ENCODE data around the gene SALL4. TPM values are rescaled to one million over a fixed set of nuclear protein-coding genes. Genes with fewer than 3 reads are reported as not detected.
"Not testable (repeated sequence)": the region's sequence is repeated elsewhere in the genome, so short reads cannot be mapped to it uniquely, and the experiment has no call there.

Gene SALL4
- polyA plus RNA-seq (ENCODE audit: insufficient read length in 4 of 4), result 1 to 10 TPM; 5.1 to 8.1 (median 6.0) TPM

- DNase-seq (ENCODE audit: low read depth in 4 of 4, low spot score in 3 of 4), result no peak
Measured at GRCh38 chr20:51802170-51802751, at the start of gene SALL4. SALL4 (minus strand) TSS chr20:51802521; CDS start chr20:51802408, 113 bp downstream.

GRCh38 chr20:51848346-51848745 is 46.0 kb upstream of the SALL4 start:
- DNase-seq (ENCODE audit: low read depth in 4 of 4, low spot score in 3 of 4), result no peak

GRCh38 chr20:51840865-51841264 is 38.5 kb upstream of the SALL4 start:
- no peak for DNase-seq (ENCODE audit: low read depth in 4 of 4, low spot score in 3 of 4)

DNA sequence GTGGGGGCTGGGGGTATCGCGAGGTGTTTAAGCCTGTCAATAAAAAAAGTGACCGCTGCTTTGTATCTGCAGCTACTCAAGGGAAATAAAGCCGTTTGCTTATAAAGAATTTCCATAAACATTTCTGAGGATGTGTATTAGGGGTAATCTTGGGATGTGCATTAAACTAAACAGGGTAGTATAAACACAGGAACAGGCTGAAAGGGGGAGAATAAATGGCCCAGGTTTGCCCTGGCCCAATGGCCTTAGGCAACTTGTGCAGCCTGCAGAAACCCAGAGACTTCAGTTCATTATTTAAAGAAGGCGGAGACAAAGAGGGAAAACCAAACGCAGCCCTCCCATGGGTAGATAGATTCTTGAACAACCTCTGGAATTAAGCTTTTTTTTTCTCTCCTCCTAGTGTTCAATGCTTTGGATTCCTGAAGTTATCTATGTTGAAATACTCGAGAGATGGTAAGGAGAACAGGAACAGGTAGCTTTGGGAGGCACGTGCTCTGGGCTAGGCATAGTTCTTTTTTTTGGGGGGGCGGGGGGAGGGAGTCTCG is 35.6 kb upstream of the SALL4 start:
- DNase-seq (ENCODE audit: low read depth in 4 of 4, low spot score in 3 of 4), result no peak

DNA sequence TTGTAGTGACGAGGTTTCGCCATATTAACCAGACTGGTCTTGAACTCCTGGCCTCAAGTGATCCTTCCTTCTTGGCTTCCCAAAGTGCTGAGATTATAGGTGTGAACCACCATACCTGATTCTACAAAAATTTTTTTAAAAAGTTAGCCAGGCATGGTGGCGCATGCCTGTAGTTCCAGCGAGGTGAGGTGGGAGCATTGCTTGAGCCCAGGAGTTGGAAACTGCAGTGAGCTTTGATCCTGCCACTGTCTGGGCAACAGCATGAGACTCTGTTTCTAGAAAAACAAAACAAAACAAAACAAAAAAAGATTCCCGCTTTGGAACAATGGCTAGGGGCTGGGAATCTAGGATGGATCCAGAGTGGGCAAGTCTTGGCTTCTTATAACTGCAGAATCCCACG is 35.1 kb upstream of the SALL4 start:
- no peak for DNase-seq (ENCODE audit: low read depth in 4 of 4, low spot score in 3 of 4)

- no peak for DNase-seq (ENCODE audit: low read depth in 4 of 4, low spot score in 3 of 4)
Measured at GRCh38 chr20:51833326-51833725, 31.0 kb upstream of the SALL4 start.

DNA sequence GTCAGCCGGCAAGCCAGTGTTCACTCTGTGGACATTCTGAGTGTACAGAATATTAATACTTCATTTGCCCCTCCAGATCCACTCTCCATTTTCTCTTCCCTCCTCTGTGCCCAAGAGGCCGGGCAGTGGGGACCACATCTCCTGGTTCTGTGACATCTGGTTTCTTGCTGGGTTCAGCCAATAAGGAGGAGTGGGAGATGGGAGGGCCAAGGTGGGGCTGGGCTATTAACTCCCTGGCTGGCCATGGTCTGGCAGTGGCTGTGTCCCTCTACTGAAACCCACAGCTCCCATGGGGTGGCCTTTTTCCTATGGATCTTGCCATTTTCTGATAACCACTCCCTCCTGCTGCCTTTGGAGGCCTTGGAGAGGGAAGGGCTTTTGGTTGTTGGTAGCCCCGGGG is 30.0 kb upstream of the SALL4 start:
- no peak for DNase-seq (ENCODE audit: low read depth in 4 of 4, low spot score in 3 of 4)

GRCh38 chr20:51831866-51832265 is 29.5 kb upstream of the SALL4 start:
- DNase-seq (ENCODE audit: low read depth in 4 of 4, low spot score in 3 of 4), result peak; percentile 16 to 41 (median 18)

- DNase-seq (ENCODE audit: low read depth in 4 of 4, low spot score in 3 of 4), result no peak
Measured at GRCh38 chr20:51830538-51830937, 28.2 kb upstream of the SALL4 start.

- DNase-seq (ENCODE audit: low read depth in 4 of 4, low spot score in 3 of 4), result no peak
Measured at GRCh38 chr20:51828762-51829161, 26.4 kb upstream of the SALL4 start.

- no peak for DNase-seq (ENCODE audit: low read depth in 4 of 4, low spot score in 3 of 4)
Measured at GRCh38 chr20:51826372-51826771, 24.1 kb upstream of the SALL4 start.

GRCh38 chr20:51818479-51819008 is 16.2 kb upstream of the SALL4 start:
- DNase-seq (ENCODE audit: low read depth in 4 of 4, low spot score in 3 of 4), result no peak

DNA sequence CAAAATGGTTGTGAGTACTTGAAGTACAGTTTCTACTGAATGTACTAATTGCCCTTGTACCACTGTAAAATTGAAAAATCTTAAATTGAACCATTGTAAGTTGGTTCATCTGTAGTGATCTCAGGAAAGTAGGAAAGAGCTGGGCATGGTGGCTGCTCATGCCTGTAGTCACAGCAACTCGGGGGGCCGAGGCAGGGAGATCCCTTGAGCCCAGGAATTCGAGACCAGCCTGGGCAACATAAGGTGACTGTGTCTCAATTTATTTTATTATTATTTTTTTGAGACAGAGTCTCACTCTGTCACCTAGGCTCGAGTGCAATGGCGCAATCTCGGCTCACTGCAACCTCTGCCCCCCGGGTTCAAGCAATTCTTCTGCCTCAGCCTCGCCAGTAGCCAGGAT is 14.5 kb upstream of the SALL4 start:
- not testable (repeated sequence) for DNase-seq (ENCODE audit: low read depth in 4 of 4, low spot score in 3 of 4)

- no peak for DNase-seq (ENCODE audit: low read depth in 4 of 4, low spot score in 3 of 4)
Measured at GRCh38 chr20:51815383-51816076, 13.2 kb upstream of the SALL4 start.

GRCh38 chr20:51812861-51813260 is 10.5 kb upstream of the SALL4 start:
- no peak for DNase-seq (ENCODE audit: low read depth in 4 of 4, low spot score in 3 of 4)

DNA sequence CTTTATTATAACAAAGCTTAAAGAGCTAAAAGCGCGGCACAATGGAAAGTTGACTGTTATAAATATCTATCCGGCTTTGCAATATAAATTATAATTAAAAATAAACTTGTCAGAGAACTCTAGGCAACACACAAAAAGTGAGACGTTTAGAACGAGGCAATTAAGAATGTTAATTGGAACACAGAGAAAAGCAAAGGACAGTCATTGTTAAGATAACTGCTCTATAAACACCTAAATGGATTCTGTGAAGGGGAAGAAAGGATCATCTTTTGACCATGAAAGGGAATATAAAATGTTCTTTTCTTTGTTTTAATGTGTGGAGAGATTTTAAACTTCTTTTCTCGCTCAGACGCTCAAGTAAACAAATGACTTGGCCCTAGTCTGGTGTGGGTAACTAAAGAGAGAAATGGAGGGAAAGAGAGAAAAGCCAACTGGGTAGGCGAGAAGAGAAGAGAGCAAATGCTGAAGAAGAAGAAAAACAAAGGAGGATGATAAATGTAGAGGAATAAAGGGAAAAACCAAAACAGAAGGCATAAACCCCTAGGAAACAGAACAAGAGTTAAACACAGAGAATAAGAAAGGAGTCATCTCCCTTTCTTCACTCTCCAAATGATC is 9.3 kb upstream of the SALL4 start:
- DNase-seq (ENCODE audit: low read depth in 4 of 4, low spot score in 3 of 4), result no peak

DNA sequence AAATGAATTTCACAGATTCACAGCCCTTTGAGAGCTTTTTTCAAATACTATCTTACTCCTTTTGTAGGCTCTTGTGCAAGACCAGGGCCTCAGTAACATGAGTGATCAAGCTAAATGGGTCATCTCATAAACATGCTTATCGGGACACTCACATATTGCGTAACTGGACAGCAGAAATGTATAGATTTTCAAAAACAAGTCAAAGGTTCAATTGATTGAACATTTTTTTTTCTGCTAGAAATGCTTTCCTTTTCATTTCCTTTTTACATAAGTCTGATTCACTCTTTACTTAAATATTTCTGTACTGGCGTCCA is 8.7 kb upstream of the SALL4 start:
- DNase-seq (ENCODE audit: low read depth in 4 of 4, low spot score in 3 of 4), result no peak

- DNase-seq (ENCODE audit: low read depth in 4 of 4, low spot score in 3 of 4), result no peak
Measured at GRCh38 chr20:51810155-51811041, 8.1 kb upstream of the SALL4 start.

DNA sequence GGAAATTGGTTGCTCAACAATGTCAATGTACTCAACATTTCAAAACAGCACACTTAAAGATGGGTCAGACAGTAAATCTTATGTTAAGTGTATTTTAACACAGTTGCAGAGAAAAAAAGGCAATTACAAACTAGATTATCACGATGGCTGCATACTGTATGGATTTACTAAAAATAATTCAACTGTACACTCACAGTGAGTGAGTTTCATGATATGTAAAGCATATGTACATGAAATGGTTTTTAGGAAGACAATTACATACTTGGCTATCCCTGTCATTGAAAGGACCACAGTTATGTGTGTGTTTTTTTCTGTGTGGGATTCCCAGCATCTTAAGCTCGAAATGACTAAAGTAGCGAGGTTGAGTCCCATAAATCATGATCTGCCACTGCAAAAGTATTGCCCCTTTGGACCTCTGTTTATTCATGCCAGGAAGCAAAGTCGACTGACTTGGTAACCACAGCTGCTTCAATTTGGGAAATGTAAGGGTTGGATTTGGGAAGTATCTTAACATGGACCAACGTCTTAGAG is 5.5 kb upstream of the SALL4 start:
- DNase-seq (ENCODE audit: low read depth in 4 of 4, low spot score in 3 of 4), result no peak

GRCh38 chr20:51804754-51805153 is 2.4 kb upstream of the SALL4 start:
- DNase-seq (ENCODE audit: low read depth in 4 of 4, low spot score in 3 of 4), result no peak

Measured in right renal pelvis (tissue), 4 donors.